Muscle layer of colon (tissue), 2 donors: ENCODE measurements around the gene ORC5.

Experiments used
- H3K27ac ChIP-seq: one replicate; pipeline ENCODE4 v1.7.0; 2013; ENCODE audit warnings: low read depth, mild to moderate bottlenecking, low read length, moderate library complexity
- H3K27me3 ChIP-seq, 2 donors: one replicate each; pipeline ENCODE4 v1.7.0; 2013; ENCODE audit warnings: low read length in 2 of 2, mild to moderate bottlenecking in 2 of 2; ENCODE audit not compliant: insufficient read depth in 2 of 2, control insufficient read depth in 1 of 2
- H3K36me3 ChIP-seq: one replicate; pipeline ENCODE4 v1.7.0; 2013; ENCODE audit warnings: mild to moderate bottlenecking, low read length; ENCODE audit not compliant: insufficient read depth
- H3K4me1 ChIP-seq: one replicate; pipeline ENCODE4 v1.7.0; 2013; ENCODE audit warnings: mild to moderate bottlenecking, low read length; ENCODE audit not compliant: insufficient read depth
- H3K4me3 ChIP-seq, 2 donors: one replicate each; pipeline ENCODE4 v1.7.0; 2013; ENCODE audit warnings: low read length in 2 of 2, low read depth in 1 of 2, mild to moderate bottlenecking in 1 of 2, moderate library complexity in 1 of 2
- H3K9ac ChIP-seq: one replicate; pipeline ENCODE4 v1.7.0; 2013; ENCODE audit warnings: low read length
- H3K9me3 ChIP-seq: one replicate; pipeline ENCODE4 v1.7.0; 2013; ENCODE audit warnings: mild to moderate bottlenecking, low read length
- donor health status: abdominal sarcoma.
- donor health status: Adenocarcinoma of cecum.

The ORC5 gene

DNA sequence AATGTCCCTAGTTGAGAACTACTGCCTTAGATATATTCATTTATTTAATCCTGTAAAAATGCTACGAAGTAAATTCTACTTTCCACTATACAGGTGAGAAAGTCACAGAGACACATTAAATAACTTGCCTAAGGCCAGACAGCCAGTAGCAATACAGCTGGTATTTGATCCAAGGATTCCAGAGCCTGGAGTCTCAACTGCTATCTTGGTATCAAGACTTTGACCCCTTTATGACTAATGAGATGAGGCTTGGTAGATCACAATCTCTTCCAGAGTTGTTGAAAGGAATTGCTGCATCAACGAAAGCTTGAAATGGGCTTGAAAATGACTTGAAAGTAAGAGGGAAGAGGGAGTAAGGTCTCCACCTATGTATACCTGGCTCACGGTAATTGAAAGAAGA lies 83.3 kb downstream of the ORC5 start:
- H3K4me1 ChIP-seq, result no peaks in the 10 kb centered on the region
- no peak overlapping the region for H3K4me3 ChIP-seq
- H3K27ac ChIP-seq, result no peak overlapping the region
- no peaks in the 10 kb centered on the region for H3K27me3 ChIP-seq
- H3K36me3 ChIP-seq, result peaks cover 8% of the 10 kb centered on the region
- H3K9ac ChIP-seq, result no peak overlapping the region
- no peaks in the 10 kb centered on the region for H3K9me3 ChIP-seq

DNA sequence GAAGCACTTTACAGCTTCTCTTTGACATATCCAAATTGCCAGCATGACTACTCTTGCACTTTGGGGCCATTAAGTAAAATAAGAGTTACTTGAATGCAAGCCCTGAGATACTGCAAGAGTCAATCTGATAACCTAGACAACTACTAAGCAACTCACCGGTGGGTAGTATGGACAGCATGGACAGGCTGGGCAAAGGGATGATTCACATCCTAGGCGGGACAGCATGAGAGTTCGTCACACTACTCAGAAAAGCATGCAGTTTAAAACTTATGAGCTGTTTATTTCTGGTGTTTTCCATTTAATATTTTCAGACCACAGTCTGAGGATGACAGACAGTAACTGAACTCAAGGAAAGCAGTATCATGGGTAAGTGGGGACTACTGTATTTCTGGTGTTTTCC lies 84.0 kb downstream of the ORC5 start:
- H3K27ac ChIP-seq, result no peak overlapping the region
- no peak overlapping the region for H3K4me3 ChIP-seq
- H3K9me3 ChIP-seq, result no peaks in the 10 kb centered on the region
- H3K27me3 ChIP-seq, result no peaks in the 10 kb centered on the region
- H3K4me1 ChIP-seq, result no peaks in the 10 kb centered on the region
- H3K9ac ChIP-seq, result no peak overlapping the region
- peaks cover 8% of the 10 kb centered on the region for H3K36me3 ChIP-seq

- Histone ChIP-seq H3K4me3 (no peak overlapping the region), H3K9ac (no peak overlapping the region), H3K27me3 (no peaks in the 10 kb centered on the region), H3K9me3 (no peaks in the 10 kb centered on the region), H3K36me3 (no peaks in the 10 kb centered on the region), H3K27ac (no peak overlapping the region), H3K4me1 (no peaks in the 10 kb centered on the region)
These were observed 94.0 kb downstream of the ORC5 start for GRCh38 chr7:104113788-104114187.

DNA sequence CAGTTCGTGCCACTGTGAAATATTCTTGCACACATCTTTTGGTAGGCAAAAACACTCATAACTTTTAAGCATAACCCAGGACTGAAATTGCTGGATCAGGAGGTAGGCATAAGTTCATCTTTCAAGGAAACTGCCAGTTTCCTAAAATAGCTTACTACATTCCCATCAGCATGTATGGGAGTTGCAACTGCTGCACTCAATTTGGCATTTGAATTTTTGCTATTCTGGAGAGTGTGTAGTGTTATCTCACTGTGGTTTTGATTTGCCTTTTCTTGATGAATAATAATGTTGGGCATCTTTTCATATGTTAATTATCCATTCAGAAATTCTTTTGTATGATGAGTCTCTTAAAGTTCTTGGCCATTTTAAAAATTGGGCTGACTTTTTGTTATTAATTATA lies 95.2 kb downstream of the ORC5 start:
- no peak overlapping the region for H3K4me3 ChIP-seq
- H3K4me1 ChIP-seq, result no peaks in the 10 kb centered on the region
- no peaks in the 10 kb centered on the region for H3K36me3 ChIP-seq
- H3K27me3 ChIP-seq, result no peaks in the 10 kb centered on the region
- no peak overlapping the region for H3K9ac ChIP-seq
- H3K9me3 ChIP-seq, result no peaks in the 10 kb centered on the region
- H3K27ac ChIP-seq, result no peak overlapping the region

- Histone ChIP-seq H3K27ac (no peak overlapping the region), H3K9ac (no peak overlapping the region), H3K9me3 (no peaks in the 10 kb centered on the region), H3K4me1 (no peaks in the 10 kb centered on the region), H3K4me3 (no peak overlapping the region), H3K36me3 (no peaks in the 10 kb centered on the region), H3K27me3 (no peaks in the 10 kb centered on the region)
These were observed 96.5 kb downstream of the ORC5 start for GRCh38 chr7:104111271-104111670.

- no peaks in the 10 kb centered on the region for H3K36me3 ChIP-seq
- no peak overlapping the region for H3K27ac ChIP-seq
- no peaks in the 10 kb centered on the region for H3K4me1 ChIP-seq
- H3K9me3 ChIP-seq, result no peaks in the 10 kb centered on the region
- no peak overlapping the region for H3K9ac ChIP-seq
- H3K27me3 ChIP-seq, result no peaks in the 10 kb centered on the region
- no peak overlapping the region for H3K4me3 ChIP-seq
These were observed 101.5 kb downstream of the ORC5 start for GRCh38 chr7:104106108-104106905.

DNA sequence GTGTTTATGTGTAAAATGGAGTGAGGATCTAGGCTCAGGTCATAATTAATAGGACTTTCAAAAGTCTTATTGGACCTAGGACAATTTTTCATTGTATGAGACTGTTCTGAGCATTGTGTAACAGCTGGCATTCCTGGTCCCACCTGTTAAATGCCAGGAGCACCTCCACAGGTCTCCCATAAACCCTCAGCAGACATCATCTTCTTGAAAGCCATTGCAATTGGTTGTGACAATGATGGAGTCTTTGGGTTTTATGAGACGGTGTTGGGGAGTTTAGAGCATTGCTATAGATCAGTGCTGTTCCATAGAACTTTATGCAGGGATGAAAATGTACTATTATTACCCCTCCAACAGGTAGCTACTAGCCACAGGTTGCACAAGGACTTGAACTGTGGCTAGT lies 108.9 kb downstream of the ORC5 start:
- Histone ChIP-seq H3K27ac (no peak overlapping the region), H3K9me3 (no peaks in the 10 kb centered on the region), H3K4me1 (no peaks in the 10 kb centered on the region), H3K9ac (no peak overlapping the region), H3K4me3 (no peak overlapping the region), H3K27me3 (no peaks in the 10 kb centered on the region), H3K36me3 (no peaks in the 10 kb centered on the region)

GRCh38 chr7:104096683-104097082 lies 111.1 kb downstream of the ORC5 start:
- Histone ChIP-seq H3K4me1 (no peaks in the 10 kb centered on the region), H3K27me3 (no peaks in the 10 kb centered on the region), H3K9ac (no peak overlapping the region), H3K36me3 (no peaks in the 10 kb centered on the region), H3K4me3 (no peak overlapping the region), H3K9me3 (no peaks in the 10 kb centered on the region), H3K27ac (no peak overlapping the region)

DNA sequence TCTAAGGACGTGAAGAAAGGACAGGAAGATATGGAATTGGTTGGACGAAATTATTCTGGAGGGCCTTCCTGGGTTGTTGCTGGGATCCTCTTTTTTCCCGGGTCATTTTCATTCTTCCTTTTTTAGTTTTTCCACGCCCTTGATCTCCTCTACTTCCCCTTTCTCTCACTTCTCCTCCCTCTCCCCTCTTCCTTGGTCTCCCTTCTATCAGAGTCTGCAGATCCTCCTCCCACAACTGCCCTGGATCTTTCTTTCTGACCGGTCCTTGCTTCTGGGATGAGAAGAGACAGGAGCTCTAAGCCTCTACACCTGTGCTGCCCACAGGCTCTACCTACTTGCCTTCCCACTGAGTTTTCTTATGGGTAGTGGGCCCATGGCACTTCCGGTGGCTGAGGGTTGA lies 114.7 kb downstream of the ORC5 start:
- H3K36me3 ChIP-seq, result no peaks in the 10 kb centered on the region
- H3K9me3 ChIP-seq, result no peaks in the 10 kb centered on the region
- no peak overlapping the region for H3K9ac ChIP-seq
- no peak overlapping the region for H3K27ac ChIP-seq
- H3K27me3 ChIP-seq, result no peaks in the 10 kb centered on the region
- H3K4me3 ChIP-seq, result no peak overlapping the region
- no peaks in the 10 kb centered on the region for H3K4me1 ChIP-seq

- Histone ChIP-seq H3K4me1 (no peaks in the 10 kb centered on the region), H3K36me3 (no peaks in the 10 kb centered on the region), H3K4me3 (no peak overlapping the region), H3K27me3 (no peaks in the 10 kb centered on the region), H3K9me3 (no peaks in the 10 kb centered on the region), H3K27ac (no peak overlapping the region), H3K9ac (no peak overlapping the region)
These were observed 116.6 kb downstream of the ORC5 start for GRCh38 chr7:104091242-104091641.

DNA sequence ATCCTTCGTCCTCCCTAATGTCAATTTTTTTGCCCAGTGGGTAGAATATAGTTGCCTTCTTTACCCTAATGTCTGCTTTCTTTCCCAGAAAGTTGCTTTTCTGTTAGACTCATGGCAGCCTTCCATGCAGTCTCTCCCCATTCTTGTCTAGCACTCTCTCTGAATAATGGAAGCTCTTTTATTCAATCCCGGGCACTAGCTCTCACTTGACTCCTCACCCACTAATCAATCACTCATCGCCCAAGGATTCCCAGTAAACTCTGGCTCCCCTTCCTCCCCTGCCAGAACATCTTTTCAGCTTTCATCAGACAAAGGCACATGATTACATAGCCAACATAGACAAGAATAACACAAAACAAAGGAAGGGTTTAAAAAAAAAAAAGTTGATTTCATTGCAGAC lies 118.2 kb downstream of the ORC5 start:
- Histone ChIP-seq H3K9ac (no peak overlapping the region), H3K27me3 (no peaks in the 10 kb centered on the region), H3K4me3 (no peak overlapping the region), H3K36me3 (no peaks in the 10 kb centered on the region), H3K27ac (no peak overlapping the region), H3K4me1 (no peaks in the 10 kb centered on the region), H3K9me3 (no peaks in the 10 kb centered on the region)

DNA sequence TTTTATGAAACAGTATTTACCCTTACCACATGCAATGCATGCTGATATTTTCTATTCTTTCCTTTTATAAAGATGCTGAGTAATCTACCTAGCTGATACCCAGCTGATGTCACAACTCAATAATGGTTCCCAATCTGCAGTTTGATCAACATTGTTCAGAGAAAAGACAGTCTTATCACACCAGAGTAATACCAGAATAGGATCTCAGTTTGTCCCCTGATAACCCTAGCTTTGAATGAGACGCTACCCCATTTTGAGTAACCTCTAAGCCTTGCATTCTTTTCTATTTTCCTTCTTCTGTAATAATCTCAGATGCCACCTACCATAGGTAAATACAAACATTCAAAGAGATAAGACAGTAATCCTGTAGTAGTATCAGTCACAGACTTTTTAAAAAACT lies 118.8 kb downstream of the ORC5 start:
- Histone ChIP-seq H3K4me1 (no peaks in the 10 kb centered on the region), H3K9ac (no peak overlapping the region), H3K36me3 (no peaks in the 10 kb centered on the region), H3K4me3 (no peak overlapping the region), H3K9me3 (no peaks in the 10 kb centered on the region), H3K27ac (no peak overlapping the region), H3K27me3 (no peaks in the 10 kb centered on the region)
